HG02763 (cell line): ENCODE measurements around the gene NUCB1.

Source experiments
- ATAC-seq: cut with Tn5 transposase; IDR thresholded peaks from one replicate; pipeline ENCODE4 v1.9.1; 2021; ENCODE audit warnings: mild to moderate bottlenecking, moderate library complexity; ENCODE audit not compliant: unreplicated experiment

Gene NUCB1

DNA sequence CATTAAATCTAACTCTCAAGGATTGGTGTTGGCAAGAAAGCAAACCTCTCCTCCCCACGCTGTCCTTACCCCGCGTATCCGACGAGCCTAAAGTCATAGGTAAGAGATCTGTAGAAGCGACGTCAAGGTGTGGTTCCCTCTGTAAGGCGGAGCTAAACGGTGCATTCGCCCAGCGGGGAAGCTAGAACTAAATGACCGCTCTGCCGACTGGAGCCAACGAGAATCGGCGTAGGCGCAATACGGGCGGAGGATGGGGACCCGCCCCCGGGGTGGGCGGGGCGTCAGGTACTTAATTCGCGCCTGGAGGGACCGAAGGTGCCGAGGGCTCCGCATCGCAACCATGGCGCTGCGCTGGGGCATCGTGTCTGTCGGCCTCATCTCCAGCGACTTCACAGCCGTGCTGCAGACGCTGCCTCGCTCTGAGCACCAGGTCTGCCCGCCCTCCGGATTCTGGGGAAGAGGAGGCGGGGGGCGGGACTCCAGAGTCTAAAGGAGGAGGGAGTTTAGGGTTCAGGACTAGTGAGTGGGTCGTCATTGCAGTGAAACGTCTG is 33.3 kb downstream of the NUCB1 start, which contains the start of gene DHDH:
DHDH (plus strand) TSS at position 318 of the 551 bp plus-strand sequence; CDS start at position 341, 23 bp downstream.
- no peak for ATAC-seq

DNA sequence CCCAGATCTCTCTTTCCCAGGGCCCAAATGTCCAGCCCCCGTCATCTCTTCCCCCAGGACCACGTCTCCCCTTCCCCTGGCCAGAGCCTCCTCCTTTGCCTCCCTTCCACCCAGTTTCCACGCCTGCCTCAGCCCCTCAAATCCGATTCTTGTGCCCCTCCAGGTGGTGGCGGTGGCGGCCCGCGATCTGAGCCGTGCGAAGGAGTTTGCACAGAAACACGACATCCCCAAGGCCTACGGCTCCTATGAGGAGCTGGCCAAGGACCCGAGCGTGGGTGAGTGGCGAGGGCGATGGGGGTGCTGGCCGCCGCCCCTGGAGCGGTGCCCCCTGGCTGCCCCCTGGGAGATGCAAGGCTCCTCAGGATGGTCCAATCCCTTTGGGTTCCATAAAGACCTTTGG is 34.7 kb downstream of the NUCB1 start:
- no peak for ATAC-seq

- ATAC-seq, result no peak
Measured at GRCh38 chr19:48935864-48936263, 35.8 kb downstream of the NUCB1 start.

- ATAC-seq, result no peak
Measured at GRCh38 chr19:48938256-48938655, 38.1 kb downstream of the NUCB1 start.

DNA sequence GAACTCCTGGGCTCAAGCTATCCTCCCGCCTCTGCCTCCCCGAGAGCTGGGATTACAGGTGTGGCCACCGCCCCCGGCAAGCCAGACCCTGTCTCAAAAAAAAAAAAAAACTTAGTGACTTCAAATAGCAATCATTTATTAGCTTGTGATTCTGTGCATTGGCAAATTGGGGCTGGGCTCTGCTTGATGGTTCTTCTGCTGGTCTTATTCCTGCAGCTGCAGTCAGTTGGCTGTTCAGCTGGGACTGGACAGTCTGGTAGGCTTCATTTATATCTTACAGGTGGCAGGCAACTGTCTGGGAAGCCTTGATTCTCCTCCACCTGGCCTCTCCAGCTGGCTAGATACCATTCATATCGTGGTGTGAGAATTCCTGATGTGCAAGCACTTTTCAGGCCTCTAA is 40.8 kb downstream of the NUCB1 start:
- no peak for ATAC-seq

- ATAC-seq, result no peak
Measured at GRCh38 chr19:48943081-48943480, 43.0 kb downstream of the NUCB1 start.

GRCh38 chr19:48945415-48945814 is 45.3 kb downstream of the NUCB1 start:
- no peak for ATAC-seq

GRCh38 chr19:48945817-48946216 is 45.7 kb downstream of the NUCB1 start:
- ATAC-seq, result no peak

- ATAC-seq, result no peak
Measured at GRCh38 chr19:48946463-48947257, 46.5 kb downstream of the NUCB1 start.

- no peak for ATAC-seq
Measured at GRCh38 chr19:48947258-48947542, 47.1 kb downstream of the NUCB1 start.

- ATAC-seq, result no peak
Measured at GRCh38 chr19:48950159-48950558, 50.0 kb downstream of the NUCB1 start.

GRCh38 chr19:48950830-48951519 is 50.9 kb downstream of the NUCB1 start:
- no peak for ATAC-seq

- ATAC-seq, result no peak
Measured at GRCh38 chr19:48953141-48953540, 53.0 kb downstream of the NUCB1 start.

DNA sequence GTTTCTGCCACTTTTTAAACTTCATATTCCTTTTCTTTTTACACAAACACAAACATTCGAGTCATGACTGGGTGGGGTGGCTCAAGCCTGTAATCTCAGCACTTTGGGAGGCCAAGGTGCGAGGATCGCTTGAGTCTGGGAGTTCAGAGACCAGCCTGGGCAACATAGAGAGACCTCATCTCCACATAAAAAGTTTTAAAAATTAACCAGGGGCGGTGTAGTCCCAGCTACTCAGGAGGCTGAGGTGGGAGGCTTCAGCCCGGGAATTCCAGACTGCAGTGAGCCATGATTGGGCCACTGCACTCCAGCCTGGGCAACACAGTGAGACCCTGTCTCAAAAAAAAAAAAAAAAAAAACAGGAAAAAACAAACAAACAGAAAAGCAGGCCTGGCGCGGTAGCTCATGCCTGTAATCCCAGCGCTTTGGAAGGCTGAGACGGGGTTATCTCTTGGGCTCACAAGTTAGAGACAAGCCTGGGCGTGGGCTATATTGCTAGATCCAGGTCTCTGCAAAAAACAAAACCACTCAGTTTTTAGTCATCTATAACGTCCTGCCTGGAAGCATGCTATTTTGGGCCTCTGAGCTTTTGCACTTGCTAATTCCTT is 54.0 kb downstream of the NUCB1 start:
- ATAC-seq, result no peak

GRCh38 chr19:48954595-48955307 is 54.6 kb downstream of the NUCB1 start, which contains the start of gene BAX:
TSS of gene BAX (plus strand) at chr19:48954875. CDS start at chr19:48954929, 54 bp downstream.
- peak; percentile 94 for ATAC-seq

DNA sequence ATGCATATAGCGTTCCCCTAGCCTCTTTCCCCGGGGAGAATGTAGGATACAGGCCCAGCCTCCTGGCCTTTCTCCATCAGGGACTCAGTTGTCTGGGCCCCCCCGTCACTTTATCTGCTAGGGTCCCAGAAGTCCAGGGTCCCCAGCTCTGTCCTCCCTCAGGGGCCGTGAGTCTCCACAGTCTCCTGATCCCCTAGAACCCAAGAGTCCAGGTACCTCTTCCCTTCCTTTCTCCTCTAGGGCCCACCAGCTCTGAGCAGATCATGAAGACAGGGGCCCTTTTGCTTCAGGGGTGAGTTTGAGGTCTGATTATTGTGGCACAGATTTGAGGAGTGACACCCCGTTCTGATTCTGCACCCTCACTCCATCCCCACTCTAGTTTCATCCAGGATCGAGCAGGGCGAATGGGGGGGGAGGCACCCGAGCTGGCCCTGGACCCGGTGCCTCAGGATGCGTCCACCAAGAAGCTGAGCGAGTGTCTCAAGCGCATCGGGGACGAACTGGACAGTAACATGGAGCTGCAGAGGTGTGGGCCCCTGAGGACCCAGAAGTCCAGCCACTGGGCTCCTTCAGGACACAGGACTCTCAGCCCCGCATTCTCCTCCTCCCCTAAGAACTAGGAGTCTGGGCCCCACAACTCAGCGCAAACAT is 55.3 kb downstream of the NUCB1 start:
- no peak for ATAC-seq

DNA sequence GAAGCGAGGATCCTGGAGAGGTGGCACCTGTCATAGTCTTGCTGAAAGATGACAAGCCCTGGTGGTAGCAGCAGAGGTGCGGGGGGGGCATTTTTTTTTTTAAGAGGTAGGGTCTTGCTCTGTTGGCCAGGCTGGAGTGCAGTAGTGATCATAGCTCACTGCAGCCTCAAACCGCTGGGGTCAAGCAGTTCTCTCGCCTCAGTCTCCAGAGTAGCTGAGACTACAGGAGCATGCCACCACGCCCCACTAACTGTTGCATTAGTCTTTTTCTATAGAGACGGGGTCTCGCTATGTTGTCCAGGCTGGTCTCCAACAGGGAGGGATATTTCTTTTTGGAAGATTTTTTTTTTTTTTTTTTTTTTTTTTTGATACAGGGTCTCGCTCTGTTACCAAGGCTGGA is 57.9 kb downstream of the NUCB1 start:
- no peak for ATAC-seq

GRCh38 chr19:48959341-48960239 is 59.5 kb downstream of the NUCB1 start:
- ATAC-seq, result no peak

DNA sequence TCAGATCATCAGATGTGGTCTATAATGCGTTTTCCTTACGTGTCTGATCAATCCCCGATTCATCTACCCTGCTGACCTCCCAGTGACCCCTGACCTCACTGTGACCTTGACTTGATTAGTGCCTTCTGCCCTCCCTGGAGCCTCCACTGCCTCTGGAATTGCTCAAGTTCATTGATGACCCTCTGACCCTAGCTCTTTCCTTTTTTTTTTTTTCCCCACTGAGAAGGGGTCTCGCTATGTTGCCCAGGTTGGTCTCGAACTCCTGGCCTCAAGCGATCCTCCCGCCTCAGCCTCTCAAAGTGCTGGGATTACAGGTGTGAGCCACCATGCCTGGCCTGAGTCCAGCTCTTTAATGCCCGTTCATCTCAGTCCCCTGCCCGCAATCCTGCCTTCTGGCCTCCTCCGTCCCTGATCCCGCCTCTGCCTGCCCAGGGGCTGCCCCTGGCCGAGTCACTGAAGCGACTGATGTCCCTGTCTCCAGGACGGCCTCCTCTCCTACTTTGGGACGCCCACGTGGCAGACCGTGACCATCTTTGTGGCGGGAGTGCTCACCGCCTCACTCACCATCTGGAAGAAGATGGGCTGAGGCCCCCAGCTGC is 61.0 kb downstream of the NUCB1 start:
- ATAC-seq, result no peak
